ENCODE measurements around the gene TSC2. TPM values are rescaled to one million over a fixed set of nuclear protein-coding genes. Genes with fewer than 3 reads are reported as not detected.
"Not testable (repeated sequence)": the region's sequence is repeated elsewhere in the genome, so short reads cannot be mapped to it uniquely, and the experiment has no call there.

Gene TSC2
- total and polyA plus RNA-seq, 4 donors, result 23.3 to 51.2 (median 28.7) TPM

GRCh38 chr16:2107121-2107790 is 59.5 kb downstream of the TSC2 start:
- H3K9ac ChIP-seq (ENCODE audit: low read depth in 1 of 2, low read length in 2 of 2); DNase-seq (ENCODE audit: low spot score); H3K9me3 ChIP-seq (ENCODE audit: control insufficient read depth in 4 of 4, low read length in 3 of 4); H3K27ac ChIP-seq (ENCODE audit: low read depth in 1 of 2, low read length in 2 of 2); H3K27me3 ChIP-seq (ENCODE audit: control insufficient read depth in 4 of 4, insufficient read depth in 4 of 4, low read length in 3 of 4); H3K4me1 ChIP-seq (ENCODE audit: control insufficient read depth in 4 of 4, insufficient read depth in 4 of 4, low read length in 3 of 4); H3K4me3 ChIP-seq (ENCODE audit: low read depth in 1 of 3, low read length in 3 of 3): not testable (repeated sequence)
- WGBS, result 94% methylated on average over 17 of the region's 17 CpGs
- peaks cover 0 to 31% (median 16%) of the 10 kb centered on the region in 4 donors for H3K36me3 ChIP-seq (ENCODE audit: control insufficient read depth in 4 of 4, insufficient read depth in 3 of 4, low read depth in 1 of 4, low read length in 3 of 4)

DNA sequence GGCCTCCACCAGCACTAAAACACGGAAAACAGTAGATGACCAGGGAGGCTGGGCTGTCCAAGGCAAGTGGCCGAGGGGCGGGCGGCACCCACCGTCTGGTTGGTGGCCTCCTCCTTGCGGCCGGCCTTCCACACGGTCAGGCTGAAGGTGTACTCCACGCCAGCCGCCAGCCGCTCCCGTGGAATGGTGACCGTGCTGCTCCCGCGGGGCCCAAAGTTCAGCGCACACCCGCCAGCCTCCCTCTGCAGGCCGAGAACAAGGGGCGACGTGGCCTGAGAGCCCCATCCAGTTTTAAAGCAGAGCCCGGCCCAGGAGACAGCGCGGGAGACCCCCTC is 60.0 kb downstream of the TSC2 start:
- peaks cover 0 to 27% (median 13%) of the 10 kb centered on the region in 4 donors for H3K36me3 ChIP-seq (ENCODE audit: control insufficient read depth in 4 of 4, insufficient read depth in 3 of 4, low read depth in 1 of 4, low read length in 3 of 4)
- H3K9ac ChIP-seq (ENCODE audit: low read depth in 1 of 2, low read length in 2 of 2); H3K27ac ChIP-seq (ENCODE audit: low read depth in 1 of 2, low read length in 2 of 2); H3K9me3 ChIP-seq (ENCODE audit: control insufficient read depth in 4 of 4, low read length in 3 of 4); H3K4me1 ChIP-seq (ENCODE audit: control insufficient read depth in 4 of 4, insufficient read depth in 4 of 4, low read length in 3 of 4); H3K27me3 ChIP-seq (ENCODE audit: control insufficient read depth in 4 of 4, insufficient read depth in 4 of 4, low read length in 3 of 4); H3K4me3 ChIP-seq (ENCODE audit: low read depth in 1 of 3, low read length in 3 of 3); DNase-seq (ENCODE audit: low spot score): not testable (repeated sequence)
- 95% methylated on average over 23 of the region's 23 CpGs for WGBS

DNA sequence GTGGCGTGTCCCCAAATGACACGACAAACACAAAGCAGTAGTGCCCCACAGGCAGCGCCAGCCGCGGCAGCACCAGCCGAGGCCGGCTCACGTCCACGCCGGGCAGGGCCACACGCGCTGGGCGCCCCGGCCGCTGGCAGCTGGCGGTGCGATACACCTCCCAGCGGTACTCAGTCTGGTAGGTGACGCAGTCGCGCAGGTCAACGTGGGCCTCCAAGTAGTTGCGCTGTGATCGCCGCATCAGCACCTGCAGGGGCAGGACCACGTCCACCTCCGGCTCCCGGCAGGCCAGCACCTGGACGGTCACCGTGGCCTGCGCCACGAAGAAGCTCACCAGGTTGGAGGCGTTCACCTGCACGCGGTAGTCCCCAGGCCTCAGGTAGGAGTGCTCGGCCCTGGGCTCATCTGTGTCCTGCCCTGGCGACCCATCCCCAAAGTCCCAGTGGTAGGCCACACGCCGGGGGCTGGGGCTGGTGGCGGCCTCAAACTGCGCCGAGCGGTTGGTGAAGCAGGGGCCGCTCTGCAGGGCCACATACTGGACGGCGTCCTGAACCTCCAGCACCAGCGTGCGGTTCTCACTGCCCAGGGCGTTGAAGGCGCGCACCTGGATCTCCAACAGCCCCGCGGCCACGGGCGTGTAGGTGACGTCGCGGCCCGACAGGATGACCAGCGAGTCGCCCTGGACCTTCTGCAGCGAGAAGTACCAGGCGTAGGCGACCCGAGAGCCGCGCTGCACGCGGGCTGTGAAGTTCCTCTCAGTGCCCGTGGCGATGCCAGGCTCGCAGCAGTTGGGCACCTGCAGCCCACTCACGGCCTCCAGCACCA is 60.9 kb downstream of the TSC2 start:
- 97% methylated on average over 73 of the region's 73 CpGs for WGBS
- H3K4me1 ChIP-seq (ENCODE audit: control insufficient read depth in 4 of 4, insufficient read depth in 4 of 4, low read length in 3 of 4); H3K9me3 ChIP-seq (ENCODE audit: control insufficient read depth in 4 of 4, low read length in 3 of 4); H3K4me3 ChIP-seq (ENCODE audit: low read depth in 1 of 3, low read length in 3 of 3); H3K27me3 ChIP-seq (ENCODE audit: control insufficient read depth in 4 of 4, insufficient read depth in 4 of 4, low read length in 3 of 4); DNase-seq (ENCODE audit: low spot score); H3K27ac ChIP-seq (ENCODE audit: low read depth in 1 of 2, low read length in 2 of 2); H3K9ac ChIP-seq (ENCODE audit: low read depth in 1 of 2, low read length in 2 of 2): not testable (repeated sequence)
- H3K36me3 ChIP-seq (ENCODE audit: control insufficient read depth in 4 of 4, insufficient read depth in 3 of 4, low read depth in 1 of 4, low read length in 3 of 4), result peaks cover 0 to 25% (median 12%) of the 10 kb centered on the region in 4 donors

- H3K27ac ChIP-seq (ENCODE audit: low read depth in 1 of 2, low read length in 2 of 2); H3K4me3 ChIP-seq (ENCODE audit: low read depth in 1 of 3, low read length in 3 of 3); H3K9ac ChIP-seq (ENCODE audit: low read depth in 1 of 2, low read length in 2 of 2); H3K9me3 ChIP-seq (ENCODE audit: control insufficient read depth in 4 of 4, low read length in 3 of 4); H3K27me3 ChIP-seq (ENCODE audit: control insufficient read depth in 4 of 4, insufficient read depth in 4 of 4, low read length in 3 of 4); DNase-seq (ENCODE audit: low spot score); H3K4me1 ChIP-seq (ENCODE audit: control insufficient read depth in 4 of 4, insufficient read depth in 4 of 4, low read length in 3 of 4): not testable (repeated sequence)
- peaks cover 0 to 25% (median 12%) of the 10 kb centered on the region in 4 donors for H3K36me3 ChIP-seq (ENCODE audit: control insufficient read depth in 4 of 4, insufficient read depth in 3 of 4, low read depth in 1 of 4, low read length in 3 of 4)
- WGBS, result 98% methylated on average over 25 of the region's 25 CpGs
Observed at GRCh38 chr16:2109271-2109580, 61.4 kb downstream of the TSC2 start.

DNA sequence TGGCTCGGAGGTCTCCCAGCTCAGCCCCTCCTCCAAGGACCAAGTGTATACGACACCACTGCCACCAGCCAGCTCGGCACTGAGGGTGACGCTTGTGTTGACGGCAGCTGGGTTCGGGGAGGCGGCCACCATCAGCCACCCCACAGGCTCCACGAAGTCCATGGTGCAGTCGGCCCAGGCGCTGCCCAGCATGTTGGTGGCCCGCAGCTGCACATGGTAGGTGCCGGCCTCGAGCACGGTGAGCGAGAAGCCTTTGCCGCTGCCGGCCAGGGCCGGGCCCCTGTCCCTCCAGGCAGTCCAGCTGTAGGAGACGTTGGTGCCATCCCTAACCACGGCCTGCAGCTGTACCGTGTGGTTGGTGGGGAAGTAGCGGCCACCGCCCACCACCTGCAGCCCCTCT is 62.1 kb downstream of the TSC2 start:
- H3K36me3 ChIP-seq (ENCODE audit: control insufficient read depth in 4 of 4, insufficient read depth in 3 of 4, low read depth in 1 of 4, low read length in 3 of 4), result peaks cover 0 to 27% (median 12%) of the 10 kb centered on the region in 4 donors
- not testable (repeated sequence) for H3K9ac ChIP-seq (ENCODE audit: low read depth in 1 of 2, low read length in 2 of 2); H3K9me3 ChIP-seq (ENCODE audit: control insufficient read depth in 4 of 4, low read length in 3 of 4); H3K4me3 ChIP-seq (ENCODE audit: low read depth in 1 of 3, low read length in 3 of 3); H3K27ac ChIP-seq (ENCODE audit: low read depth in 1 of 2, low read length in 2 of 2); H3K4me1 ChIP-seq (ENCODE audit: control insufficient read depth in 4 of 4, insufficient read depth in 4 of 4, low read length in 3 of 4); H3K27me3 ChIP-seq (ENCODE audit: control insufficient read depth in 4 of 4, insufficient read depth in 4 of 4, low read length in 3 of 4); DNase-seq (ENCODE audit: low spot score)
- WGBS, result 95% methylated on average over 22 of the region's 23 CpGs

DNA sequence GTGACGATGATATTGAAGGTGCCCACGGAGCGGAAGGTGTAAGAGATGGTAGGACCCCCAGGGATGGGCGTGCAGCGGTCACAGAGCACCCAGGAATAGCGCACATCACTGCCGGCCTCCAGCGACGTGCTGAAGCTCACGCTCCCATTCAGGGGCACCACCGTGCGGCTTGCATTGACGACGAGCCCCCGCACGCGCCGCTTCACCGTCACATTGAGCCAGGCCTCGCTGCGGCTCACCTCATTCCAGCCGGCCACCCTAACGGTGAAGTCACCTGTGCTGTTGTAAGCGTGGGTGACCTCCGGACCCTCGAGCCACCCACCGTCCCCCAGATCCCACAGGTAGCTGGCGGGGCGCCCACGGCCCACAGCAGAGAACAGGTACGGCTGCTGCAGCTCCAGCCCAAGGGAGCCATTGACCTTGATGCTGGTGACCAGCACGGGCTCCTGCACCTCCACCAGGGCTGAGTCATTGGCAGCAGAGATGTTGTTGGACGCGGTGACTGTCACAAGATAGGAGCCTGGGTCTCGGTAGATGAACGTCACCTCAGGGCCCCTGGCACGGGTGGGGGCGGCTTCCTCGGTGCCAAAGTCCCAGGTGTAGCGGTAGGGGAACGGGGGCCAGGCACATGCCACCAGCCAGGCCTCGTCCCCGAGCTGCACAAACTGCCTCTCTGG is 62.7 kb downstream of the TSC2 start:
- 88% methylated on average over 43 of the region's 43 CpGs for WGBS
- not testable (repeated sequence) for H3K4me3 ChIP-seq (ENCODE audit: low read depth in 1 of 3, low read length in 3 of 3); H3K9ac ChIP-seq (ENCODE audit: low read depth in 1 of 2, low read length in 2 of 2); H3K27ac ChIP-seq (ENCODE audit: low read depth in 1 of 2, low read length in 2 of 2); H3K27me3 ChIP-seq (ENCODE audit: control insufficient read depth in 4 of 4, insufficient read depth in 4 of 4, low read length in 3 of 4); H3K4me1 ChIP-seq (ENCODE audit: control insufficient read depth in 4 of 4, insufficient read depth in 4 of 4, low read length in 3 of 4); DNase-seq (ENCODE audit: low spot score); H3K9me3 ChIP-seq (ENCODE audit: control insufficient read depth in 4 of 4, low read length in 3 of 4)
- peaks cover 0 to 27% (median 12%) of the 10 kb centered on the region in 4 donors for H3K36me3 ChIP-seq (ENCODE audit: control insufficient read depth in 4 of 4, insufficient read depth in 3 of 4, low read depth in 1 of 4, low read length in 3 of 4)

GRCh38 chr16:2111009-2111353 is 63.2 kb downstream of the TSC2 start:
- not testable (repeated sequence) for H3K9ac ChIP-seq (ENCODE audit: low read depth in 1 of 2, low read length in 2 of 2); H3K9me3 ChIP-seq (ENCODE audit: control insufficient read depth in 4 of 4, low read length in 3 of 4); H3K27ac ChIP-seq (ENCODE audit: low read depth in 1 of 2, low read length in 2 of 2); H3K4me3 ChIP-seq (ENCODE audit: low read depth in 1 of 3, low read length in 3 of 3); H3K4me1 ChIP-seq (ENCODE audit: control insufficient read depth in 4 of 4, insufficient read depth in 4 of 4, low read length in 3 of 4); H3K27me3 ChIP-seq (ENCODE audit: control insufficient read depth in 4 of 4, insufficient read depth in 4 of 4, low read length in 3 of 4); DNase-seq (ENCODE audit: low spot score)
- peaks cover 0 to 26% (median 11%) of the 10 kb centered on the region in 4 donors for H3K36me3 ChIP-seq (ENCODE audit: control insufficient read depth in 4 of 4, insufficient read depth in 3 of 4, low read depth in 1 of 4, low read length in 3 of 4)
- 97% methylated on average over 36 of the region's 36 CpGs for whole genome bisulfite sequencing

Measured in liver (tissue), 9 donors.